ENCODE results near the gene AIP.

AIP gene

DNA sequence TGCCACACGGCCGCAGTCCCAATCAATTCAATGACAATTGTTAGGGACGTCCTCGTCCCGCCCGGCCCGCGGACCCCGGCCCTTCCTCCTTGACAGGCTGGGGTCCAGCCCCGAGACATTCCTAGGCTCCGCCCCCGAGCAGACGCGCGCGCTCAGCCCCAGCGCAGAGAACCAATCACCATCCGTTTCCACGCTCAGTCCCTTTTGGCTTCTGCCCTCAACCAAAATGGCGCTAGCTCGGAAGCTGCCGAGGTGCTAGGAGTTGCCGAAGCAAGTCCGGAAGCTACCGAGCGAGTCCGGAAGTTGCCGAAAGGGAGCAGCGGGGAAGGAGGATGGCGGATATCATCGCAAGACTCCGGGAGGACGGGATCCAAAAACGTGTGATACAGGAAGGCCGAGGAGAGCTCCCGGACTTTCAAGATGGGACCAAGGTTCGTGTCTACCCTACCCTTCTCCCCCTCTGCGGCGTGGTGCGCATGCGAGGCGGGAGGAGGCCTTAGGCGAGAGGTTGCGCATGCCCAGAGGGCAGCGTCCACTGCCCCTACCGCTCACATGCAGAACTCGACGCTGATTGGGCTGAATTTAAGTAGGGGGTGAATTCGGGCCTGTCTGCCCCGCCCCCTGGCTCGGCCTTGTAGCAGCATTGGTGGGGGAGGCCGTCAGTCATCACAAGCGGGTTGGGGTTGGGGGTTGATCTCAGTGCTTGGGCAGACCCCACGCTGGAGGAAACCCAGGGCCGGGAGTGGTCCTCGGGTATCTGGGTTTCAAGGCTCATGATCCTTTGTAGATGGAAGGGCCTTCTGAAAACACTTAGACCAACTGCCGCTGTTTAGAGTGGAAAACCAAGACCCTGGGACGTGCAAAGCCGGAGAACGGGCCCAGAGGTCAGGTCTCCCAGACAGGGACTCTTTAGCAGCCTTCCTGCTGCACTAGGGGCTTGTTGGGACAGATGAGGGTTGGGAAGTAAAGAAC, at the start of gene AIP:
Gene AIP, plus strand, starts transcription at position 200 of the 972 bp plus-strand sequence. Its CDS starts 133 bp downstream, at position 333.
- in situ Hi-C loops (cut with HindIII; ENCODE audit: low sequenced_read_pairs): no loop called here
- peak; percentile 96 for DNase-seq (ENCODE audit: low read depth)
- peak; percentile 11 for TF ChIP-seq CTCF (IDR thresholded peaks at IDR 0.05; ENCODE audit: low read depth, low read length, missing control alignments)
- H3K4me3 ChIP-seq (ENCODE audit: low read depth, low read length): peak within 1 kb of the TSS; percentile 49

DNA sequence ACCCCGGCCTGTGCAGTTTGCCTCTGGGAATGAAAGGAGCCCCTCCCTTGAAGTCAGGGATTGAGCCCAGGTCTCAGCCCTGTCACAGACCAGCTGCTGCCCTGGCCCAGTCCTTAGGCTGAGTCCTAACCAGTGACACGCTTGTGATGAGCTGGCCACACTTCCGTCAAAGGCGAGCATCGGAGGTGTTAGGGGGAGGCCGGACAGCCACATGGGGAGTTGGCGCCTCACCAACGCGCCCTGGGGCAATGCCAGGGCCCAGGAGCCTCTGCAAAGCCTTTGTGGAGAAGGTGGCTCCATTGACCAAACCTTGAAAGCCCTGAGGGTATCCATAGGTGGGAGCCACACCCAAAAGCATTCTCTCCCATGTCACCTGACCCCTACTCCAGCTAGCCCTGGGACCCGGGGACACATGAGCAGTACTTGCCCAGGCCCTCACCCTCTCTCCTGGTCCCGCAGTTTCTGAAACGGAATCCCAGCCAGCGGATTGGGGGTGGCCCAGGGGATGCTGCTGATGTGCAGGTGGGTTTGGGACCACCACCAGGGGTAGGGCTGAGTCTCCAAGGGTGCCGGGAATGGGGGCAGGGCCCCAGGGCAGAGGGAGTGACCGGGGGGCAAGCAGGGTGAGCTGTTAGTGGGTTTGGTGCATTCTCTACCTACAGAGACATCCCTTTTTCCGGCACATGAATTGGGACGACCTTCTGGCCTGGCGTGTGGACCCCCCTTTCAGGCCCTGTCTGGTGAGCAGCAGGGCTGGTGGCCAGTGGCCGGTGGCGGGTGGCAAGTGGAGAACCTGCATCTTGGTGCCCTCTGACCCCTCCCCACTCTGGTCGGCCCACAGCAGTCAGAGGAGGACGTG, 49.1 kb upstream of the AIP start:
- in situ Hi-C loops (cut with HindIII; ENCODE audit: low sequenced_read_pairs): no loop called here
- no peak overlapping the region for H3K4me3 ChIP-seq (ENCODE audit: low read depth, low read length)
- no peak for DNase-seq (ENCODE audit: low read depth)
- no peak for TF ChIP-seq CTCF (IDR thresholded peaks at IDR 0.05; ENCODE audit: low read depth, low read length, missing control alignments)

DNA sequence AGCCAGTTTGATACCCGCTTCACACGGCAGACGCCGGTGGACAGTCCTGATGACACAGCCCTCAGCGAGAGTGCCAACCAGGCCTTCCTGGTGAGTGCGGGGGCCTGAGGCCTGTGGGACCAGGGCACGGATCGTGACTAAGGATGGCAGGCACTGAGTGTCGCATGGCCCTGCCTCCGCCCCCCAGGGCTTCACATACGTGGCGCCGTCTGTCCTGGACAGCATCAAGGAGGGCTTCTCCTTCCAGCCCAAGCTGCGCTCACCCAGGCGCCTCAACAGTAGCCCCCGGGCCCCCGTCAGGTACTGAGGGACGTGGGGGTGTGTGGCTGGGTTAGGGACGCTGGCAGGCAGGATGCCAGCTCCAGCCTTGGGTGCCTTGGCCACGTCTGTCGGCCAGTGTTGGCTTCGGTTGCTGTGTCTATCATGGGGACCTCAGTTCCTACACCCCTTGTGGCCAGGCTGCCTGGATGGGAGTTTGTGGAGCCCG, 48.4 kb upstream of the AIP start:
- no peak for DNase-seq (ENCODE audit: low read depth)
- in situ Hi-C loops (cut with HindIII; ENCODE audit: low sequenced_read_pairs): no loop called here
- no peak for TF ChIP-seq CTCF (IDR thresholded peaks at IDR 0.05; ENCODE audit: low read depth, low read length, missing control alignments)
- H3K4me3 ChIP-seq (ENCODE audit: low read depth, low read length): no peak overlapping the region

DNA sequence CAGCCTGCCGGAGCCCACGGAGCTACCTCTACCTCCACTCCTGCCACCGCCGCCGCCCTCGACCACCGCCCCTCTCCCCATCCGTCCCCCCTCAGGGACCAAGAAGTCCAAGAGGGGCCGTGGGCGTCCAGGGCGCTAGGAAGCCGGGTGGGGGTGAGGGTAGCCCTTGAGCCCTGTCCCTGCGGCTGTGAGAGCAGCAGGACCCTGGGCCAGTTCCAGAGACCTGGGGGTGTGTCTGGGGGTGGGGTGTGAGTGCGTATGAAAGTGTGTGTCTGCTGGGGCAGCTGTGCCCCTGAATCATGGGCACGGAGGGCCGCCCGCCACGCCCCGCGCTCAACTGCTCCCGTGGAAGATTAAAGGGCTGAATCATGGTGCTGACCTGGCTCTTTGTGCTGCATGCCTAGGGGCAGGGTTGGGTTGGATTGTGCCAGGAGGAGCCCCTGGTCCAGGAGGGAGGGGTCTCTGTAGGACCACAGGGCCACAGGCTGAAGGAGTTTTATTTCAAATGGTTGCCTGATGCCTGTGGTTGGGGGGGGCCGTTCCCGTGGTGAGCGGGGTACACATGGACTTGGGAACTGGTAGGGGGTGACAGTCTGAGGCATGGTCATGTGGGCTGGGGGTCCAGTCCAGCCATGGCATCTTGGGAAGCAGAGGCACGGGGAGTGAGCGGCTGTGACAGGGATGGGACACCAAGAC, 47.6 kb upstream of the AIP start:
- H3K4me3 ChIP-seq (ENCODE audit: low read depth, low read length): no peak overlapping the region
- no peak for DNase-seq (ENCODE audit: low read depth)
- TF ChIP-seq CTCF (IDR thresholded peaks at IDR 0.05; ENCODE audit: low read depth, low read length, missing control alignments): no peak
- in situ Hi-C loops (cut with HindIII; ENCODE audit: low sequenced_read_pairs): no loop called here

- H3K4me3 ChIP-seq (ENCODE audit: low read depth, low read length): no peak overlapping the region
- no peak for TF ChIP-seq CTCF (IDR thresholded peaks at IDR 0.05; ENCODE audit: low read depth, low read length, missing control alignments)
- in situ Hi-C loops (cut with HindIII; ENCODE audit: low sequenced_read_pairs): no loop called here
- no peak for DNase-seq (ENCODE audit: low read depth)
Measured at GRCh38 chr11:67435727-67436458, 46.9 kb upstream of the AIP start.

Data from astrocyte of the cerebellum (primary cell).